ENCODE data around the gene CLOCK.

The CLOCK gene

DNA sequence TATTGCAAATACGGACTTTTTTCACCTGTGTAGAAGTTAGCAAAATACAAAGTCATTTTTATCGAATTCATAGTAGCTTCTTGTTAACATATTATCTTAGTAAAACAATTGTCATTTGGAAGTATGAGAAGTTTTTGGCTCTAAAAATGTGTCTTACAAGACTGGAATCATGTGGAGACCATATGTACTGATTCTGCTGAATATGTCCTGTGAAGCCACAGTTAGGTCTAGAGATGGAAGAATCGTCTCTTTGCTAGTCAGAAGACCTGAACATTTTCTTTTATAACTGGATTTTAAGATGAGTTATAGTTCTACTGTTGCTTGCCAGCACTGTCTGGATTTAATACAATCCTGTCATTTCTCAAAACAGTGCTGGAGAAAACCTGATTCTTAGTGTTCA lies 121.9 kb downstream of the CLOCK start:
- H3K36me3 ChIP-seq (ENCODE audit: control insufficient read depth, insufficient read depth, low read length) = peaks cover 95% of the 10 kb centered on the region
- no peaks in the 10 kb centered on the region for H3K9me3 ChIP-seq (ENCODE audit: control insufficient read depth, insufficient read depth, low read depth, low read length)
- H3K27me3 ChIP-seq (ENCODE audit: control insufficient read depth, insufficient read depth, low read length) = no peaks in the 10 kb centered on the region
- H3K27ac ChIP-seq (ENCODE audit: low read depth, low read length) = no peak overlapping the region
- no peaks in the 10 kb centered on the region for H3K4me1 ChIP-seq (ENCODE audit: control insufficient read depth, insufficient read depth, low read length)
- H3K9ac ChIP-seq (ENCODE audit: low read length) = no peak overlapping the region
- H3K4me3 ChIP-seq (ENCODE audit: low read depth, low read length) = no peak overlapping the region

- Histone ChIP-seq H3K27ac (ENCODE audit: low read depth, low read length) (no peak overlapping the region), H3K4me3 (ENCODE audit: low read depth, low read length) (no peak overlapping the region), H3K9ac (ENCODE audit: low read length) (no peak overlapping the region), H3K9me3 (ENCODE audit: control insufficient read depth, insufficient read depth, low read depth, low read length) (no peaks in the 10 kb centered on the region), H3K27me3 (ENCODE audit: control insufficient read depth, insufficient read depth, low read length) (no peaks in the 10 kb centered on the region), H3K4me1 (ENCODE audit: control insufficient read depth, insufficient read depth, low read length) (no peaks in the 10 kb centered on the region), H3K36me3 (ENCODE audit: control insufficient read depth, insufficient read depth, low read length) (peaks cover 79% of the 10 kb centered on the region)
Observed at GRCh38 chr4:55416176-55416575, 130.5 kb downstream of the CLOCK start.

- Histone ChIP-seq H3K36me3 (ENCODE audit: control insufficient read depth, insufficient read depth, low read length) (peaks cover 61% of the 10 kb centered on the region), H3K4me3 (ENCODE audit: low read depth, low read length) (no peak overlapping the region), H3K9ac (ENCODE audit: low read length) (no peak overlapping the region), H3K27me3 (ENCODE audit: control insufficient read depth, insufficient read depth, low read length) (no peaks in the 10 kb centered on the region), H3K9me3 (ENCODE audit: control insufficient read depth, insufficient read depth, low read depth, low read length) (no peaks in the 10 kb centered on the region), H3K27ac (ENCODE audit: low read depth, low read length) (no peak overlapping the region), H3K4me1 (ENCODE audit: control insufficient read depth, insufficient read depth, low read length) (peaks cover 18% of the 10 kb centered on the region; the same call in 1 of the 2 replicates)
Observed at GRCh38 chr4:55411621-55412020, 135.1 kb downstream of the CLOCK start.

GRCh38 chr4:55410431-55410830 lies 136.3 kb downstream of the CLOCK start:
- Histone ChIP-seq H3K27ac (ENCODE audit: low read depth, low read length) (no peak overlapping the region), H3K4me1 (ENCODE audit: control insufficient read depth, insufficient read depth, low read length) (peaks cover 18% of the 10 kb centered on the region; the same call in 1 of the 2 replicates), H3K9ac (ENCODE audit: low read length) (no peak overlapping the region), H3K4me3 (ENCODE audit: low read depth, low read length) (no peak overlapping the region), H3K9me3 (ENCODE audit: control insufficient read depth, insufficient read depth, low read depth, low read length) (no peaks in the 10 kb centered on the region), H3K36me3 (ENCODE audit: control insufficient read depth, insufficient read depth, low read length) (peaks cover 61% of the 10 kb centered on the region), H3K27me3 (ENCODE audit: control insufficient read depth, insufficient read depth, low read length) (no peaks in the 10 kb centered on the region)

DNA sequence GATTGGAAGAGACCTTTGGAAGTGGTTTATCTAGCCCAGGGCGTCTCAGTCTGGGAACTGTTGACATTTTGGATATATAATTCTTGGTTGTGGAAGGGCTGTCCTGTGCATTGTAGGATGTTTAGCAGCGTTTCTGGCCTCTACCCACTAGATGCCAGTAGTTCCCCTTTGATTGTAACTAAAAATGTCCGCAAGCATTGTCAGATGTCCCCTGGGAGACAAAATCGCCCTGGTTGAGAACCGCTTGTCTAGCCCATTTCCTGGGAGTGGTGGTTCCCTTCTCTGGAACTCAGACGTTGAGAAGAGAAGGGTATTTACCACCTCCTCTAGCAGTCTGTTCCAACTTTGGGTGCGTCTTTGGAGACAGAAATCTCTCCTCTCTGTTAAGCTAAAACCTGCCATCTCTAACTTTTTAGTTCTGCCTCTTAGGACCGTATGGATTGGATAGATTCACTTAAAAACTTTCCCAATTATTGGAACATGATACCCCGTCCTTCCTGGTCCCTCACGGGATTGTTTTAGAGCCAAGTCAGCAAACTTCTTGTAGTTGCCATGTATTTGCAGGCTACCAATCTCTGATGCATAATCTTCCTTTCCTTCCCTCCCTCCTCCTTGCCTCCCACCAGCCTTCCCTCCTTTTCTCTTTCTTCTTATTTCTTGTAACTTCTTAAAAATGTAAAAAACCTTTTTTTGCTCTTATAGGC lies 137.1 kb downstream of the CLOCK start:
- H3K9me3 ChIP-seq (ENCODE audit: control insufficient read depth, insufficient read depth, low read depth, low read length) = no peaks in the 10 kb centered on the region
- no peaks in the 10 kb centered on the region for H3K27me3 ChIP-seq (ENCODE audit: control insufficient read depth, insufficient read depth, low read length)
- peaks cover 18% of the 10 kb centered on the region; the same call in 1 of the 2 replicates for H3K4me1 ChIP-seq (ENCODE audit: control insufficient read depth, insufficient read depth, low read length)
- no peak overlapping the region for H3K4me3 ChIP-seq (ENCODE audit: low read depth, low read length)
- peaks cover 61% of the 10 kb centered on the region for H3K36me3 ChIP-seq (ENCODE audit: control insufficient read depth, insufficient read depth, low read length)
- no peak overlapping the region for H3K9ac ChIP-seq (ENCODE audit: low read length)
- H3K27ac ChIP-seq (ENCODE audit: low read depth, low read length) = no peak overlapping the region

GRCh38 chr4:55407764-55408163 lies 138.9 kb downstream of the CLOCK start:
- Histone ChIP-seq H3K4me3 (ENCODE audit: low read depth, low read length) (no peak overlapping the region), H3K4me1 (ENCODE audit: control insufficient read depth, insufficient read depth, low read length) (peaks cover 18% of the 10 kb centered on the region; the same call in 1 of the 2 replicates), H3K36me3 (ENCODE audit: control insufficient read depth, insufficient read depth, low read length) (peaks cover 66% of the 10 kb centered on the region), H3K27me3 (ENCODE audit: control insufficient read depth, insufficient read depth, low read length) (no peaks in the 10 kb centered on the region), H3K9ac (ENCODE audit: low read length) (no peak overlapping the region), H3K9me3 (ENCODE audit: control insufficient read depth, insufficient read depth, low read depth, low read length) (no peaks in the 10 kb centered on the region), H3K27ac (ENCODE audit: low read depth, low read length) (no peak overlapping the region)

GRCh38 chr4:55407119-55407518 lies 139.6 kb downstream of the CLOCK start:
- H3K9me3 ChIP-seq (ENCODE audit: control insufficient read depth, insufficient read depth, low read depth, low read length) = no peaks in the 10 kb centered on the region
- H3K36me3 ChIP-seq (ENCODE audit: control insufficient read depth, insufficient read depth, low read length) = peaks cover 63% of the 10 kb centered on the region
- peaks cover 18% of the 10 kb centered on the region; the same call in 1 of the 2 replicates for H3K4me1 ChIP-seq (ENCODE audit: control insufficient read depth, insufficient read depth, low read length)

DNA sequence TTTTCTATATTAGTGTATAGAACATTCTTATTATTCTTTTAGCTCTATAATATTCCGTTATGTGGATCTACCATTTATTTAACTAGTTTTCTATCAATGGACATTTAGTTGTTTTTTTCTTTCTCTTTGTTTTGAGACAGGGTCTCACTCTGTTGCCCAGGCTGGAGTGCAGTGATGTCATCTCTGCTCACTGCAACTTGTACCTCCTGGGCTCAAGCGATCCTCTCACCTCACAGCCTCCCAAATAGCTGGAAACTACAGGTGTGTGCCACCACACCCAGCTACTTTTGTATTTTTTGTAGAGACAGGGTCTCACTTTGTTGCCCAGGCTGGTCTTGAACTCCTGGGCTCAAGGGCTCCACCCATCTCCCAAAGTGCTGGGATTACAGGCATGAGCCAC lies 140.2 kb downstream of the CLOCK start:
- Histone ChIP-seq H3K27ac (ENCODE audit: low read depth, low read length) (no peak overlapping the region), H3K9me3 (ENCODE audit: control insufficient read depth, insufficient read depth, low read depth, low read length) (no peaks in the 10 kb centered on the region), H3K27me3 (ENCODE audit: control insufficient read depth, insufficient read depth, low read length) (no peaks in the 10 kb centered on the region), H3K4me1 (ENCODE audit: control insufficient read depth, insufficient read depth, low read length) (peaks cover 18% of the 10 kb centered on the region; the same call in 1 of the 2 replicates), H3K36me3 (ENCODE audit: control insufficient read depth, insufficient read depth, low read length) (peaks cover 58% of the 10 kb centered on the region), H3K4me3 (ENCODE audit: low read depth, low read length) (no peak overlapping the region), H3K9ac (ENCODE audit: low read length) (no peak overlapping the region)

More at GRCh38 chr4:55407119-55407518, 139.6 kb downstream of the CLOCK start:
- no peak overlapping the region for H3K27ac ChIP-seq (ENCODE audit: low read depth, low read length)
- no peak overlapping the region for H3K9ac ChIP-seq (ENCODE audit: low read length)
- no peaks in the 10 kb centered on the region for H3K27me3 ChIP-seq (ENCODE audit: control insufficient read depth, insufficient read depth, low read length)
- H3K4me3 ChIP-seq (ENCODE audit: low read depth, low read length) = no peak overlapping the region

- H3K27me3 ChIP-seq (ENCODE audit: control insufficient read depth, insufficient read depth, low read length) = no peaks in the 10 kb centered on the region
- no peak overlapping the region for H3K4me3 ChIP-seq (ENCODE audit: low read depth, low read length)
- H3K9me3 ChIP-seq (ENCODE audit: control insufficient read depth, insufficient read depth, low read depth, low read length) = no peaks in the 10 kb centered on the region
- peaks cover 18% of the 10 kb centered on the region; the same call in 1 of the 2 replicates for H3K4me1 ChIP-seq (ENCODE audit: control insufficient read depth, insufficient read depth, low read length)
- no peak overlapping the region for H3K9ac ChIP-seq (ENCODE audit: low read length)
- no peak overlapping the region for H3K27ac ChIP-seq (ENCODE audit: low read depth, low read length)
- peaks cover 58% of the 10 kb centered on the region for H3K36me3 ChIP-seq (ENCODE audit: control insufficient read depth, insufficient read depth, low read length)
Observed at GRCh38 chr4:55405073-55405472, 141.6 kb downstream of the CLOCK start.

- Histone ChIP-seq H3K4me1 (ENCODE audit: control insufficient read depth, insufficient read depth, low read length) (peaks cover 8% of the 10 kb centered on the region), H3K9me3 (ENCODE audit: control insufficient read depth, insufficient read depth, low read depth, low read length) (no peaks in the 10 kb centered on the region), H3K36me3 (ENCODE audit: control insufficient read depth, insufficient read depth, low read length) (peaks cover 34% of the 10 kb centered on the region), H3K4me3 (ENCODE audit: low read depth, low read length) (peak overlapping the region; percentile 90; the same call in 1 of the 2 replicates), H3K27me3 (ENCODE audit: control insufficient read depth, insufficient read depth, low read length) (no peaks in the 10 kb centered on the region), H3K27ac (ENCODE audit: low read depth, low read length) (no peak overlapping the region), H3K9ac (ENCODE audit: low read length) (no peak overlapping the region)
Observed at GRCh38 chr4:55399581-55399980, 147.1 kb downstream of the CLOCK start.

DNA sequence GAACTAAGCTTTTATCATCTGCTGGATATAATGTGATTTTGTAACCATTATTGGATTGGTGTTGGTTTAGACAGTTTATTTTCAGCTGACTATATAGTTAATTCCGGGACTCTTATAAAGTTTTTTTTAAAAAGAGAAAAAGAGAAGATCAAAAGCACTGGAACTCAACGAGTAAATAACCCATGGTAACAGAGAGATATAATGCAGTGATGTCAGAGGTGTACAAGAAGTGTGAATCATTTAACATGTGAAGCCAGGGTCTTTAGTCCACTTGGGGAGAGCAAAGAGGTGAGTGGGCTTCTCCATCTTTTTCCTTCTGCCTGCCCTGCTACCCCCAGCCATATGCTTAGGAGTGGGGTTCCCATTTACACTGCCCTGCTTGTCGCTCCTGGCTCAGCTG lies 147.7 kb downstream of the CLOCK start:
- Histone ChIP-seq H3K9me3 (ENCODE audit: control insufficient read depth, insufficient read depth, low read depth, low read length) (no peaks in the 10 kb centered on the region), H3K9ac (ENCODE audit: low read length) (no peak overlapping the region), H3K4me1 (ENCODE audit: control insufficient read depth, insufficient read depth, low read length) (peaks cover 8% of the 10 kb centered on the region), H3K27ac (ENCODE audit: low read depth, low read length) (no peak overlapping the region), H3K36me3 (ENCODE audit: control insufficient read depth, insufficient read depth, low read length) (peaks cover 29% of the 10 kb centered on the region), H3K4me3 (ENCODE audit: low read depth, low read length) (peak overlapping the region; percentile 90), H3K27me3 (ENCODE audit: control insufficient read depth, insufficient read depth, low read length) (no peaks in the 10 kb centered on the region)
